ENCODE results near the gene KRT86.

KRT86 gene

GRCh38 chr12:52243856-52244614 is 30.4 kb upstream of the KRT86 start:
- TF ChIP-seq CTCF (IDR thresholded peaks at IDR 0.05; ENCODE audit: low read depth, low read length, missing control alignments), result no peak
- peak; percentile 92 for DNase-seq (ENCODE audit: extremely low read depth, low read depth)

GRCh38 chr12:52244615-52244994 is 29.8 kb upstream of the KRT86 start:
- no peak overlapping the region; the same call in 1 of the 2 replicates for H3K4me3 ChIP-seq (replicated peaks; ENCODE audit: low read depth, low read length)
- TF ChIP-seq CTCF (IDR thresholded peaks at IDR 0.05; ENCODE audit: low read depth, low read length, missing control alignments), result no peak

More at GRCh38 chr12:52243856-52244614, 30.4 kb upstream of the KRT86 start:
- H3K4me3 ChIP-seq (replicated peaks; ENCODE audit: low read depth, low read length), result no peak overlapping the region; the same call in 1 of the 2 replicates

GRCh38 chr12:52245259-52245961 is 29.0 kb upstream of the KRT86 start:
- TF ChIP-seq CTCF (IDR thresholded peaks at IDR 0.05; ENCODE audit: low read depth, low read length, missing control alignments), result no peak
- no peak overlapping the region for H3K4me3 ChIP-seq (replicated peaks; ENCODE audit: low read depth, low read length)
- no peak for DNase-seq (ENCODE audit: extremely low read depth, low read depth)

More at GRCh38 chr12:52244615-52244994, 29.8 kb upstream of the KRT86 start:
- no peak for DNase-seq (ENCODE audit: extremely low read depth, low read depth)

DNA sequence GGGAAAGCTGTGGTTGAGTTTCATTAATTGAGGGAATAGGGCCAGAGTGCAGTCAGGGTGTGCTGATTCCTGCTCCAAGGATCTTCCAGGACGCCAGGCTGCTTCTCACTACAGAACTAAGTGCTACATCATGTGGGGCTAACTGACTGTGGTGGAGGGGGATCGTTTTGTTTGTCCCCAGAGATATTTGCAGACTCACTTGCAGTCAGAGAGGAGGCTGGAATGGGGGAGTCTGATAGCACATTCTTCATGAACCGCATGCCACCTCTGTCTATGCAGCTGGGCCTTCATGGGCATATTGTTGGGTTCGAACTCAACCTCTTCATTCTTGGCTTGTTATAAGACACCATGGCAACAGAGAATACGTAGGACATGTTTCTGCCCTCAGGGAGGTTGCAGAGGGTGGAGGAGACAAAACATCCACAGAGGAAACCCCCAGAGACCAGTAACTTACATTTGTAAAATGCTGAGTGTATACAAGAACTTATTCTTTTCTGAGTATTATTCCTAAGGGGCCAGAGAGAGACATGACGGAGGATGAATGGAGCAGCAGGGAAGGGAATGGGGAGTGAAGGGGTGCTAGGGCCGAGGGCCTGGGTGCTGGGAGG is 28.4 kb upstream of the KRT86 start:
- no peak for DNase-seq (ENCODE audit: extremely low read depth, low read depth)
- no peak for TF ChIP-seq CTCF (IDR thresholded peaks at IDR 0.05; ENCODE audit: low read depth, low read length, missing control alignments)
- no peak overlapping the region for H3K4me3 ChIP-seq (replicated peaks; ENCODE audit: low read depth, low read length)

DNA sequence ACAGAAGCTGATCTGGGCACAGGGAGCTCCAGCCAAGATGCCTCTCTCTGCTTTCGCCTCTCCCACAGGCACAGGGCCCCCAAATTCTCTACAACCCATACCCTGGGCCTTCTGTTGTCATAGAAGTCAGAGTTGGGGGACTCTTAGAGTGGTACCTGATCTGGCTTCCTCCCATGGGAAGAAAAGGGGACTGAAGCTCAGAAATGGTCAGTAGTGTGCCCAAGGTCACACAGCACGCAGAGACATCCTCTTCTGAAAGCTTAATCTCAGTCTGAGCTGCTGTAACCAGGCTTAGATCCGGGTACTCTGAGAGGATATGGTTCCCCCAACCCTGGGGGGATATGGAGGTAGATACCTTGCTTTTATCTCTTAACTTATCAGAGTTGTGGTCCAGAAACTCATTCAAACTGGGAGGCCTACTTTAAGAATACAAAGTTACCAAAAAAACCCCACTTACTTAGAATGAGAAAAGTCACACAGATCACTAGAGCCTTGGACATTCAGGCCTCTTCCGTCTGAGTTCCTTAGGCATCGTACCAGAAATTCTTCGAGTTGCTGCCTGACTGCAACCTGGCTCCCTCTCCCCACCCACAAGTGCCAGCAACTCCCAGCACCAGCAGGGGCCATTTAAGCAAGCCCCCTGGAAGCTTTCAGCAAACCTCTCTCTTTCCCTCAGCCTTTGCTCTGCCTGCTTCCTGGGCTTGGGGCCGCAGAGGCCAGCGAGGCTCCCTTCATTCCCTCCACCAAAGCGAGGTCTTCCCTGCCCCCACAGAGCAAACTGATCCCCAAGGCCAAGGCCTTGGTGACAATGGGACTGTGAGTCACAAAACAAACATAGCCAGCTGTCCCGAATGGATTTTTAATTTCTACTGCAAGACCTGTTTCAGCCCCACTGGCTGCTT is 27.5 kb upstream of the KRT86 start:
- TF ChIP-seq CTCF (IDR thresholded peaks at IDR 0.05; ENCODE audit: low read depth, low read length, missing control alignments), result no peak

More for the DNA sequence above, 27.5 kb upstream of the KRT86 start:
- no peak overlapping the region for H3K4me3 ChIP-seq (replicated peaks; ENCODE audit: low read depth, low read length)
- no peak for DNase-seq (ENCODE audit: extremely low read depth, low read depth)

Data from HFF-Myc (cell line).